Measurements from ENCODE around the gene NUCB1.
A peak's percentile ranks its signal among the peaks of the same experiment; 100 is the strongest.
"Not testable (repeated sequence)": the region's sequence is repeated elsewhere in the genome, so short reads cannot be mapped to it uniquely, and the experiment has no call there.

Gene NUCB1

GRCh38 chr19:48906324-48906723, 6.2 kb downstream of the NUCB1 start:
- DNase-seq (ENCODE audit: low spot score), result no peak

GRCh38 chr19:48907671-48908070, 7.6 kb downstream of the NUCB1 start:
- no peak for DNase-seq (ENCODE audit: low spot score)

GRCh38 chr19:48909424-48910077, 9.4 kb downstream of the NUCB1 start:
- not testable (repeated sequence) for DNase-seq (ENCODE audit: low spot score)

GRCh38 chr19:48910803-48911202, 10.7 kb downstream of the NUCB1 start:
- no peak for DNase-seq (ENCODE audit: low spot score)

GRCh38 chr19:48913114-48913889, 13.2 kb downstream of the NUCB1 start:
- no peak for DNase-seq (ENCODE audit: low spot score)

- DNase-seq (ENCODE audit: low spot score), result no peak
Observed at GRCh38 chr19:48914181-48914580, 14.1 kb downstream of the NUCB1 start.

- no peak for DNase-seq (ENCODE audit: low spot score)
Observed at GRCh38 chr19:48915757-48916156, 15.6 kb downstream of the NUCB1 start.

GRCh38 chr19:48918071-48918470, 18.0 kb downstream of the NUCB1 start:
- no peak for DNase-seq (ENCODE audit: low spot score)

- no peak for DNase-seq (ENCODE audit: low spot score)
Observed at GRCh38 chr19:48918801-48919247, 18.7 kb downstream of the NUCB1 start.

- not testable (repeated sequence) for DNase-seq (ENCODE audit: low spot score)
Observed at GRCh38 chr19:48919271-48919670, 19.2 kb downstream of the NUCB1 start.

GRCh38 chr19:48920949-48921348, 20.8 kb downstream of the NUCB1 start:
- DNase-seq (ENCODE audit: low spot score), result no peak

- DNase-seq (ENCODE audit: low spot score), result no peak
Observed at GRCh38 chr19:48921721-48922500, 21.8 kb downstream of the NUCB1 start.

- DNase-seq (ENCODE audit: low spot score), result no peak
Observed at GRCh38 chr19:48922548-48923490, 22.7 kb downstream of the NUCB1 start.

GRCh38 chr19:48925240-48925843, 25.2 kb downstream of the NUCB1 start:
- no peak for DNase-seq (ENCODE audit: low spot score)

- DNase-seq (ENCODE audit: low spot score), result not testable (repeated sequence)
Observed at GRCh38 chr19:48925890-48926289, 25.8 kb downstream of the NUCB1 start.

- DNase-seq (ENCODE audit: low spot score), result peak; percentile 62
Observed at GRCh38 chr19:48926909-48927308, 26.8 kb downstream of the NUCB1 start.

- DNase-seq (ENCODE audit: low spot score), result not testable (repeated sequence)
Observed at GRCh38 chr19:48927692-48928091, 27.6 kb downstream of the NUCB1 start.

GRCh38 chr19:48928164-48929025, 28.3 kb downstream of the NUCB1 start:
- DNase-seq (ENCODE audit: low spot score), result no peak

GRCh38 chr19:48933382-48933932, 33.3 kb downstream of the NUCB1 start, which contains the start of gene DHDH:
TSS of gene DHDH (plus strand) at chr19:48933699. CDS start at chr19:48933722, 23 bp downstream.
- DNase-seq (ENCODE audit: low spot score), result peak; percentile 78

GRCh38 chr19:48934837-48935236, 34.7 kb downstream of the NUCB1 start:
- no peak for DNase-seq (ENCODE audit: low spot score)
